ENCODE results near the gene CHRNB4. TPM values are rescaled to one million over a fixed set of nuclear protein-coding genes. Genes with fewer than 3 reads are reported as not detected.

The CHRNB4 gene
- total and polyA plus RNA-seq, 2 of the 8 experiments (the other 6 are each of a cell fraction or from before 2014, with no cell fraction given), result 2.4 to 4.5 TPM

DNA sequence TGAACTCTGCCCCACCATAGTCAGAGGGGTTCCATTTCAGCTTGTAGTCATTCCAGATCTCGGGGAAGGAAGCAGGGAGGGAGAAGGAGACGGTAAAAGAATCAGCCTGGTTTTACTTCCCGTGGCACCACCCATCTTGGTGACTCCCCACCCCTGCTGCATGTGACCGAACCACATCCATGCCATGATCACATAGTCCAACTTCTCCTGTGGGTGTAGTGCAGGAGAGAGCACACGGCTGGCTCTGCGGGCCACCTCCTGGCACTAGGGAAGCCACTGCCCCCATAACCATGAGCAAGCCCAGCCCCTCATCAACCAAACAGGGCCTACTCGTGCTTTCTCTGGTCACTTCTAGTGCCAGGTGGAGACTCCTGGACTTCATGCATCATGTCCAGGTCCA, 23.9 kb downstream of the CHRNB4 start:
- H3K27ac ChIP-seq (ENCODE audit: low read depth, low read length), result no peak overlapping the region
- POLR2A ChIA-PET (ENCODE audit: partially characterized antibody), result no interaction called here
- H2BK5ac ChIP-seq (ENCODE audit: low read depth, low read length), result no peak overlapping the region
- H3K9ac ChIP-seq (replicated peaks in 1 of 4; ENCODE audit: extremely low read depth in 1 of 4, low read depth in 3 of 4, low read length in 3 of 4), result no peak overlapping the region
- H4K91ac ChIP-seq (replicated peaks; ENCODE audit: insufficient read length, low read length), result no peak overlapping the region
- peaks cover 0 to 10% (median 2%) of the 10 kb centered on the region in 4 experiments; a peak in 6 of 7 replicates for H3K4me1 ChIP-seq (replicated peaks in 1 of 4; ENCODE audit: control insufficient read depth in 3 of 4, insufficient read depth in 4 of 4, low read length in 3 of 4)
- 76% methylated on average over 7 of the region's 7 CpGs; no CpG with 5 or more reads in 1 of the 2 experiments for WGBS, 2 experiments (ENCODE audit: extremely low coverage in 1 of 2, insufficient coverage in 1 of 2, insufficient read length in 1 of 2, insufficient replicate concordance in 2 of 2, low coverage in 1 of 2, low lambda C conversion rate in 2 of 2, missing lambda C conversion rate in 1 of 2)
- H4K5ac ChIP-seq (ENCODE audit: insufficient read length, low read depth, low read length), result no peak overlapping the region
- no peak overlapping the region for H3K4me3 ChIP-seq (ENCODE audit: extremely low read depth in 1 of 4, insufficient read depth in 2 of 4, low read depth in 3 of 4, low read length in 4 of 4)
- no peaks in the 10 kb centered on the region for H3K79me1 ChIP-seq (ENCODE audit: low read depth, low read length)
- H3K4ac ChIP-seq (replicated peaks; ENCODE audit: insufficient read length, low read depth, low read length), result no peak overlapping the region
- H3K23ac ChIP-seq (ENCODE audit: insufficient read length), result no peak overlapping the region
- DNase-seq (ENCODE audit: low read depth in 1 of 2, low spot score in 2 of 2), result peak in 1 of 2 experiments; percentile 29
- CTCF ChIA-PET (ENCODE audit: partially characterized antibody), result interaction anchor here (1.1 to 7.6 kb wide), 2 partner anchors 21 to 91 kb away, joined by 5 to 81 read pairs; no protein-coding TSS in a partner anchor
- no peak overlapping the region for H4K8ac ChIP-seq (ENCODE audit: extremely low read depth, insufficient read depth, low read length)
- no peaks in the 10 kb centered on the region for H4K20me1 ChIP-seq (replicated peaks in 1 of 2; ENCODE audit: control insufficient read depth in 1 of 2, insufficient read depth in 2 of 2, low read length in 2 of 2)
- no peak overlapping the region for H2AFZ ChIP-seq (ENCODE audit: low read length)
- H2BK12ac ChIP-seq (ENCODE audit: low read depth, low read length), result no peak overlapping the region
- no peak overlapping the region for H3K14ac ChIP-seq (ENCODE audit: insufficient read length)
- H3K27me3 ChIP-seq (replicated peaks in 1 of 4; ENCODE audit: control insufficient read depth in 3 of 4, extremely low read depth in 1 of 4, insufficient read depth in 3 of 4, low read length in 3 of 4), result peaks cover 4 to 35% (median 33%) of the 10 kb centered on the region in 4 experiments
- H3K23me2 ChIP-seq (ENCODE audit: low read depth, low read length), result peaks cover 14% of the 10 kb centered on the region; the same call in 1 of the 2 replicates
- no peak overlapping the region for H3K56ac ChIP-seq (replicated peaks; ENCODE audit: insufficient read length, low read depth, low read length)
- H3K36me3 ChIP-seq (ENCODE audit: control insufficient read depth in 2 of 4, insufficient read depth in 4 of 4, low read length in 3 of 4), result no peaks in the 10 kb centered on the region
- no peak overlapping the region for H2BK120ac ChIP-seq (replicated peaks; ENCODE audit: low read depth, low read length)
- H3K9me3 ChIP-seq (ENCODE audit: insufficient read depth in 2 of 2, low read depth in 1 of 2, low read length in 1 of 2), result no peaks in the 10 kb centered on the region
- no peak overlapping the region for H2BK20ac ChIP-seq (ENCODE audit: low read length)
- no peak overlapping the region for H2BK15ac ChIP-seq (ENCODE audit: low read length)
- no peak overlapping the region for H2AK5ac ChIP-seq (ENCODE audit: low read depth, low read length)
- FAIRE-seq, result no peak
- TF ChIP-seq PHF8 (conservative IDR thresholded peaks at IDR 0.05; ENCODE audit: low read depth, low read length), result no peak
- TF ChIP-seq HDAC6 (IDR thresholded peaks at IDR 0.05; ENCODE audit: low read depth, low read length), result no peak
- TF ChIP-seq GTF2F1 (IDR thresholded peaks at IDR 0.05; ENCODE audit: borderline replicate concordance, low read depth, low read length), result no peak
- no peak for TF ChIP-seq POU5F1 (IDR thresholded peaks at IDR 0.05; ENCODE audit: low read depth, low read length)
- no peak for TF ChIP-seq EZH2 (IDR thresholded peaks at IDR 0.05; ENCODE audit: low read depth, low read length, severe bottlenecking)
- TF ChIP-seq SUZ12 (IDR thresholded peaks at IDR 0.05; ENCODE audit: low read length), result no peak
- TF ChIP-seq RFX5 (IDR thresholded peaks at IDR 0.05; ENCODE audit: borderline replicate concordance, low read depth, low read length), result no peak
- no peak for TF ChIP-seq SAP30 (IDR thresholded peaks at IDR 0.05; ENCODE audit: insufficient read depth, insufficient replicate concordance, low read length)
- TF ChIP-seq YY1 (IDR thresholded peaks at IDR 0.05; ENCODE audit: low read depth, low read length), result no peak
- TF ChIP-seq KDM5A (IDR thresholded peaks at IDR 0.05; ENCODE audit: low read length), result no peak
- TF ChIP-seq CTCF (IDR thresholded peaks at IDR 0.05; ENCODE audit: control extremely low read depth in 1 of 3, insufficient read depth in 1 of 3, low read depth in 1 of 3, low read length in 3 of 3), result no peak
- no peak for TF ChIP-seq JUND (IDR thresholded peaks at IDR 0.05; ENCODE audit: low read length)
- no peak overlapping the region for H3K4me2 ChIP-seq (ENCODE audit: insufficient read depth in 1 of 2, low read depth in 2 of 2, low read length in 2 of 2)
- no peak overlapping the region for H3K18ac ChIP-seq (ENCODE audit: extremely low read depth, low read length)
- no peaks in the 10 kb centered on the region for H3K79me2 ChIP-seq (ENCODE audit: control insufficient read depth in 1 of 2, insufficient read depth in 2 of 2, low read length in 2 of 2)
